Mesendoderm (in vitro differentiated cells): Measurements from ENCODE around the gene PRR32.
A peak's percentile ranks its signal among the peaks of the same experiment; 100 is the strongest.

Experiments used
- DNase-seq: peaks from one replicate; pipeline ENCODE4 v3.0.0; 2013
- H2AK5ac ChIP-seq: 2 replicates; pipeline ENCODE4 v1.6.1; 2013; ENCODE audit warnings: low read length, inconsistent platforms
- H2BK120ac ChIP-seq: 2 replicates; pipeline ENCODE4 v1.6.1; 2013; ENCODE audit warnings: low read depth, mild to moderate bottlenecking, low read length, moderate library complexity, mixed read lengths
- H2BK15ac ChIP-seq: replicated peaks from 2 replicates; pipeline ENCODE4 v1.6.1; 2013; ENCODE audit warnings: low read depth, mild to moderate bottlenecking, moderate library complexity
- H2BK5ac ChIP-seq: 2 replicates; pipeline ENCODE4 v1.6.1; 2013; ENCODE audit warnings: low read length, inconsistent platforms
- H3K18ac ChIP-seq: 2 replicates; pipeline ENCODE4 v1.6.1; 2013; ENCODE audit warnings: mild to moderate bottlenecking, low read length, mixed read lengths
- H3K23ac ChIP-seq: one replicate; pipeline ENCODE4 v1.6.1; 2013; ENCODE audit warnings: low read length
- H3K27ac ChIP-seq: 2 replicates; pipeline ENCODE4 v1.5.1; 2013; ENCODE audit warnings: low read depth, mild to moderate bottlenecking, inconsistent platforms, low read length, moderate library complexity
- H3K27me3 ChIP-seq: 2 replicates; pipeline ENCODE4 v1.6.1; 2013; ENCODE audit warnings: low read length, control low read depth, mild to moderate bottlenecking, inconsistent platforms; ENCODE audit not compliant: insufficient read depth, poor library complexity
- H3K36me3 ChIP-seq: 2 replicates; pipeline ENCODE4 v1.6.1; 2013; ENCODE audit warnings: low read length, inconsistent platforms; ENCODE audit not compliant: control insufficient read depth, insufficient read depth
- H3K4ac ChIP-seq: one replicate; pipeline ENCODE4 v1.6.1; 2013; ENCODE audit warnings: low read depth, mild to moderate bottlenecking, low read length, moderate library complexity
- H3K4me1 ChIP-seq: 2 replicates; pipeline ENCODE4 v1.6.1; 2013; ENCODE audit warnings: low read depth, low read length, inconsistent platforms; ENCODE audit not compliant: control insufficient read depth
- H3K4me2 ChIP-seq: 2 replicates; pipeline ENCODE4 v1.6.1; 2013; ENCODE audit warnings: low read length
- H3K4me3 ChIP-seq: 2 replicates; pipeline ENCODE4 v1.5.1; 2013; ENCODE audit warnings: mild to moderate bottlenecking, low read length
- H3K56ac ChIP-seq: one replicate; pipeline ENCODE4 v1.6.1; 2013; ENCODE audit warnings: low read length
- H3K79me1 ChIP-seq: 2 replicates; pipeline ENCODE4 v1.6.1; 2013; ENCODE audit warnings: low read length, inconsistent platforms
- H3K79me2 ChIP-seq: 2 replicates; pipeline ENCODE4 v1.6.1; 2013; ENCODE audit warnings: mild to moderate bottlenecking, low read length; ENCODE audit not compliant: control insufficient read depth, insufficient read depth
- H3K9ac ChIP-seq: 2 replicates; pipeline ENCODE4 v1.6.1; 2013; ENCODE audit warnings: low read length, inconsistent platforms
- H4K5ac ChIP-seq: one replicate; pipeline ENCODE4 v1.6.1; 2013; ENCODE audit warnings: low read length
- H4K8ac ChIP-seq: one replicate; pipeline ENCODE4 v1.6.1; 2013; ENCODE audit warnings: low read depth, mild to moderate bottlenecking, control low read depth, low read length, moderate library complexity
- WGBS: extraction: QIAGEN DNeasy Blood & Tissue Kit; methylation state at CpG from one replicate; pipeline ENCODE4 v1.1.7; 2013; ENCODE audit warnings: low lambda C conversion rate, missing lambda C conversion rate; ENCODE audit not compliant: insufficient coverage; ENCODE audit errors: extremely low coverage; 5-methylcytosine and 5-hydroxymethylcytosine counted together

Gene PRR32

GRCh38 chrX:126820700-126821420 is 1.3 kb downstream of the PRR32 start:
- H3K56ac ChIP-seq = no peak overlapping the region
- H3K4me3 ChIP-seq = no peak overlapping the region
- no peak overlapping the region for H2BK15ac ChIP-seq
- no peak overlapping the region for H2BK5ac ChIP-seq
- H4K8ac ChIP-seq = no peak overlapping the region
- no peak overlapping the region for H3K4ac ChIP-seq
- H3K9ac ChIP-seq = no peak overlapping the region
- no peak overlapping the region for H3K27ac ChIP-seq
- H3K4me2 ChIP-seq = no peak overlapping the region
- H3K79me1 ChIP-seq = no peaks in the 10 kb centered on the region
- no peaks in the 10 kb centered on the region for H3K4me1 ChIP-seq
- no CpG with 5 or more reads among the region's 13 CpGs for WGBS
- no peak overlapping the region for H2BK120ac ChIP-seq
- H3K23ac ChIP-seq = no peak overlapping the region
- H3K36me3 ChIP-seq = no peaks in the 10 kb centered on the region
- no peak overlapping the region for H3K18ac ChIP-seq
- peak; percentile 78 for DNase-seq
- H2AK5ac ChIP-seq = no peak overlapping the region
- no peaks in the 10 kb centered on the region for H3K79me2 ChIP-seq
- no peaks in the 10 kb centered on the region for H3K27me3 ChIP-seq
- no peak overlapping the region for H4K5ac ChIP-seq

- Histone ChIP-seq H3K4me2 (no peak overlapping the region), H3K56ac (no peak overlapping the region), H3K27ac (no peak overlapping the region), H3K79me2 (no peaks in the 10 kb centered on the region), H2BK15ac (no peak overlapping the region), H3K9ac (no peak overlapping the region), H4K5ac (no peak overlapping the region), H2BK120ac (no peak overlapping the region), H3K27me3 (no peaks in the 10 kb centered on the region), H3K4me3 (no peak overlapping the region), H3K4me1 (no peaks in the 10 kb centered on the region), H3K18ac (no peak overlapping the region), H2AK5ac (no peak overlapping the region), H3K79me1 (no peaks in the 10 kb centered on the region), H2BK5ac (no peak overlapping the region), H3K4ac (no peak overlapping the region), H4K8ac (no peak overlapping the region), H3K36me3 (no peaks in the 10 kb centered on the region), H3K23ac (no peak overlapping the region)
- no peak for DNase-seq
- WGBS = no CpG with 5 or more reads among the region's 2 CpGs
Observed at GRCh38 chrX:126824338-126825007, 4.9 kb downstream of the PRR32 start.

DNA sequence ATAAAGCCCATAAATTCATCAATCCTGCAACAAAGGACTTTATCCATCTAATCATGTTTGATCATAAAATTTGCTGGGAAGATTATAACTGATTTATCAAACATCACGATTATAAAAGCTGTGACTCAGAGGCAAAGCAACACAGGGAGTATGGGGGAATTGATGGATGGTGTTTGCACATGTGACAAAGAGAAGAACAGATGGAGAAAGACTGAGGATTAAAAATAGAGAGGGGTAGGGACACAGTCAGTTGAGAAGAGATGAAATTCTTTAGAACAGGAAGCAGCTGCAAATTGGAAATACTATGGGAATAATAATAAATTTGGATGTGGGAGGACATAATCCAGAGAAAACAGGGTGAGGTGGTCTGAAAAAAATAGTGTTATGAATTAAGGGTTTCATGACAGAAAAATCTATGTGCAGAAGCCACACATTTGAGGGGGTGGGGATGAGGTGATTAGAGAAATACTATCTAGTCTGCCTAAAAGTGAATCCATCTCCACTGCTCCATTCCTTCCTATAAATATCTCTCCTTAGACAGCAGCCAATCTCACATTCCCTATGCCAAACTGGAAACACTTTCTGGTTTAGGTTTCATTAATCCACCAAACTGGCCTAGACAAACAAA is 6.2 kb downstream of the PRR32 start:
- no peak overlapping the region for H2BK120ac ChIP-seq
- no peak overlapping the region for H2BK5ac ChIP-seq
- H3K27me3 ChIP-seq = no peaks in the 10 kb centered on the region
- no CpG with 5 or more reads among the region's 1 CpG for WGBS
- no peak overlapping the region for H4K5ac ChIP-seq
- H3K4ac ChIP-seq = no peak overlapping the region
- no peaks in the 10 kb centered on the region for H3K36me3 ChIP-seq
- H3K9ac ChIP-seq = no peak overlapping the region
- no peaks in the 10 kb centered on the region for H3K4me1 ChIP-seq
- H3K27ac ChIP-seq = no peak overlapping the region
- no peaks in the 10 kb centered on the region for H3K79me2 ChIP-seq
- no peak overlapping the region for H4K8ac ChIP-seq
- DNase-seq = no peak
- H3K18ac ChIP-seq = no peak overlapping the region
- H3K79me1 ChIP-seq = no peaks in the 10 kb centered on the region
- no peak overlapping the region for H2BK15ac ChIP-seq
- H3K56ac ChIP-seq = no peak overlapping the region
- no peak overlapping the region for H3K4me2 ChIP-seq
- no peak overlapping the region for H2AK5ac ChIP-seq
- H3K23ac ChIP-seq = no peak overlapping the region
- H3K4me3 ChIP-seq = no peak overlapping the region

- Histone ChIP-seq H2BK5ac (no peak overlapping the region), H3K4me1 (no peaks in the 10 kb centered on the region), H3K27me3 (no peaks in the 10 kb centered on the region), H2AK5ac (no peak overlapping the region), H3K56ac (no peak overlapping the region), H3K79me2 (no peaks in the 10 kb centered on the region), H2BK120ac (no peak overlapping the region), H3K79me1 (no peaks in the 10 kb centered on the region), H3K27ac (no peak overlapping the region), H3K36me3 (no peaks in the 10 kb centered on the region), H3K4me2 (no peak overlapping the region), H3K4ac (no peak overlapping the region), H3K18ac (no peak overlapping the region), H3K23ac (no peak overlapping the region), H3K4me3 (no peak overlapping the region), H4K5ac (no peak overlapping the region), H2BK15ac (no peak overlapping the region), H3K9ac (no peak overlapping the region), H4K8ac (no peak overlapping the region)
- no peak for DNase-seq
- WGBS = no CpG with 5 or more reads among the region's 2 CpGs
Observed at GRCh38 chrX:126836186-126836585, 16.7 kb downstream of the PRR32 start.

DNA sequence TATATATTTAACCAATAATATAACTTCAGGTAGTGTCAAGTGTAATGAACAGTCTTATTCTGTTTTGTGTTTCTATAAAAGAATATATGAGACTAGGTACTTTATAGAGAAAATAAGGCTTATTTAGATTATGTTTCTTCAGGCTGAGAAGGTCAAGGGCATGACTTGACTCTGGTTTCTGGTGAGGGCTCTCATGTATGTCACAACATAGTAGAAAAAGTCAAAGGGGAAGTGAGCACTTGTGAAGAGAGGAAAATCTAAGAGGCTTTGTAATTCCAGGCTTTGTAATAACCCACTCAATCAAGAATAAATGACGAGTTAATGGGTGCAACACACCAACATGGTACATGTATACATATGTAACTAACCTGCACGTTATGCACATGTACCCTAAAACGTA is 27.6 kb downstream of the PRR32 start:
- H3K4me1 ChIP-seq = no peaks in the 10 kb centered on the region
- H2BK120ac ChIP-seq = no peak overlapping the region
- no peak for DNase-seq
- H3K18ac ChIP-seq = no peak overlapping the region
- no peak overlapping the region for H3K4ac ChIP-seq
- H4K8ac ChIP-seq = no peak overlapping the region
- no peak overlapping the region for H3K23ac ChIP-seq
- H3K36me3 ChIP-seq = no peaks in the 10 kb centered on the region
- no peak overlapping the region for H3K4me3 ChIP-seq
- H3K79me1 ChIP-seq = no peaks in the 10 kb centered on the region
- no CpG with 5 or more reads among the region's 3 CpGs for WGBS
- H3K56ac ChIP-seq = no peak overlapping the region
- no peaks in the 10 kb centered on the region for H3K27me3 ChIP-seq
- no peak overlapping the region for H3K27ac ChIP-seq
- no peak overlapping the region for H2AK5ac ChIP-seq
- no peak overlapping the region for H2BK15ac ChIP-seq
- H2BK5ac ChIP-seq = no peak overlapping the region
- no peaks in the 10 kb centered on the region for H3K79me2 ChIP-seq
- no peak overlapping the region for H3K4me2 ChIP-seq
- H4K5ac ChIP-seq = no peak overlapping the region
- no peak overlapping the region for H3K9ac ChIP-seq
